Tibial artery (tissue), 4 donors: ENCODE measurements around the gene IL23A.

Experiments used
- DNase-seq, 2 donors: peaks; one replicate each; pipeline ENCODE4 v3.0.0-alpha.2; 2019
- H3K27ac ChIP-seq, 2 donors: fragments of 200-600 bp; sonication (generic) in 1 of 2; 1 replicate in 1 of 2; 2 replicates in 1 of 2; pipeline ENCODE4 v1.5.1; 2018 to 2019; ENCODE audit warnings: mild to moderate bottlenecking in 1 of 2
- H3K27me3 ChIP-seq, 2 donors: fragments of 200-600 bp; sonication (generic) in 1 of 2; one replicate each; pipeline versions ENCODE4 v1.5.1 to v1.6.0; 2016 to 2019
- H3K36me3 ChIP-seq, 3 donors: fragments of 200-600 bp; sonication (generic) in 2 of 3; one replicate each; pipeline ENCODE4 v1.5.1; 2016 to 2019; ENCODE audit warnings: mild to moderate bottlenecking in 2 of 3
- H3K4me1 ChIP-seq, 4 donors: fragments of 200-600 bp; sonication (generic) in 2 of 4; 1 replicate in 3 of 4; 2 replicates in 1 of 4; pipeline ENCODE4 v1.5.1; 2016 to 2019
- H3K4me3 ChIP-seq, 2 donors: fragments of 200-600 bp; sonication (generic) in 1 of 2; 1 replicate in 1 of 2; 2 replicates in 1 of 2; pipeline ENCODE4 v1.5.1; 2018 to 2019; ENCODE audit warnings: mild to moderate bottlenecking in 2 of 2
- H3K9me3 ChIP-seq, 3 donors: fragments of 200-600 bp; sonication (generic) in 1 of 3; one replicate each; pipeline ENCODE4 v1.5.1; 2016 to 2019
- intact Hi-C: fragments of 100-400 bp; cut with DNase I; formaldehyde crosslinking; loops from one replicate; pipeline ENCODE4 v1.15.0; 2023; ENCODE audit warnings: low total_unique reads
- TF ChIP-seq, protein P1 (sequence below), 2 experiments: fragments of 200-600 bp in 1 of 2; fragments of 450-650 bp in 1 of 2; IDR thresholded peaks; one replicate each; pipeline ENCODE4 v1.5.1; 2017 to 2019; ENCODE audit warnings: antibody characterized with exemption in 2 of 2, mild to moderate bottlenecking in 1 of 2, moderate library complexity in 1 of 2

IL23A gene

DNA sequence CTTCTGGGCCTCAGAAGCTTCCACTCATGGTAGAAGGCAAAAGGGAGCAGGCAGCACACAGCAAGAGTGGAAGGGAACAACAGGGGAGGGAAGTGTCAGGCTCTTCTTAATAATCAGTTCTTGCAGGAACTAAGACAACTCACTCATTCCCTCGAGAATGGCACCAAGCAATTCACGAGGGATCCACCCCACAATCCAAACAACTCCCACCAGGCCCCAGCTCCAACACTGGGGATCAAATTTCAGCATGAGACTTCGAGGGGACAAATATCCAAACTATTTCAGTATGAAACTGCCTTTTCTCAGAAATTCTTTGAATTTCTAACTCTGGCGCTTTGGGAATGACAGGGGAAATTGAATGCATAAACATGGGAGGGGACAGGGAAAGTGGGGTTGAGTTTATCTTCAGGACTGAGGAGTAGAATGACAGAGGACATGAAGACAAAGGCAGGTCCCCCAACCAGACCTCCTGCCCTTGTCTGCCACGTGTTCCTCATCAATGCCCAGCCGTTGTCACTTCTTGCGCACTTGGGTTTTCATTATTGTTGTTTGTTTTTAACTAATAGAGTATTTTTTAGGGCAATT is 48.6 kb downstream of the IL23A start:
- no peak overlapping the region for H3K27ac ChIP-seq
- H3K4me1 ChIP-seq = no peaks in the 10 kb centered on the region
- TF ChIP-seq, protein P1, sequence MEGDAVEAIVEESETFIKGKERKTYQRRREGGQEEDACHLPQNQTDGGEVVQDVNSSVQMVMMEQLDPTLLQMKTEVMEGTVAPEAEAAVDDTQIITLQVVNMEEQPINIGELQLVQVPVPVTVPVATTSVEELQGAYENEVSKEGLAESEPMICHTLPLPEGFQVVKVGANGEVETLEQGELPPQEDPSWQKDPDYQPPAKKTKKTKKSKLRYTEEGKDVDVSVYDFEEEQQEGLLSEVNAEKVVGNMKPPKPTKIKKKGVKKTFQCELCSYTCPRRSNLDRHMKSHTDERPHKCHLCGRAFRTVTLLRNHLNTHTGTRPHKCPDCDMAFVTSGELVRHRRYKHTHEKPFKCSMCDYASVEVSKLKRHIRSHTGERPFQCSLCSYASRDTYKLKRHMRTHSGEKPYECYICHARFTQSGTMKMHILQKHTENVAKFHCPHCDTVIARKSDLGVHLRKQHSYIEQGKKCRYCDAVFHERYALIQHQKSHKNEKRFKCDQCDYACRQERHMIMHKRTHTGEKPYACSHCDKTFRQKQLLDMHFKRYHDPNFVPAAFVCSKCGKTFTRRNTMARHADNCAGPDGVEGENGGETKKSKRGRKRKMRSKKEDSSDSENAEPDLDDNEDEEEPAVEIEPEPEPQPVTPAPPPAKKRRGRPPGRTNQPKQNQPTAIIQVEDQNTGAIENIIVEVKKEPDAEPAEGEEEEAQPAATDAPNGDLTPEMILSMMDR (IDR thresholded peaks at IDR 0.05) = no peak
- no peaks in the 10 kb centered on the region for H3K9me3 ChIP-seq
- H3K27me3 ChIP-seq = no peaks in the 10 kb centered on the region
- H3K36me3 ChIP-seq = no peaks in the 10 kb centered on the region
- intact Hi-C loops = no loop called here
- no peak for DNase-seq
- H3K4me3 ChIP-seq = no peak overlapping the region

DNA sequence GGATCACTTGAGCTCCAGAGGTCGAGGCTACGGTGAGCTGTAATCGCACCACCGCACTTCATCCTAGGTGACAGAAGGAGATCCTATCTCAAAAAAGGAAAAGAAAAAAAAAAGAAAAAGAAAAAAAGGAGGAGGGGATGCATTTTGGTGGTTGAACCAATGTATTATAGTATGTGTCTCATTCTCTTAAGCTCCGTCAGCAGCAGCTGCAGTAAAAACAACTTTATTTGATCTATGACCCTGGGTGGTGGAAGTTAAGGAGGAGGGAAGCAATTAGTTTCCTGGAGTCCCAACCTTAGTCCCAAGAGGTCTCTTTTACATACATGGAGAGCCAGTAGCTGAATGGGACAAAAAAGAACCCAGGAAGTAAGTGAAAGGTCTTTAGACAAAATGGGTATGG is 50.7 kb downstream of the IL23A start:
- no peak overlapping the region for H3K27ac ChIP-seq
- H3K36me3 ChIP-seq = no peaks in the 10 kb centered on the region
- intact Hi-C loops = no loop called here
- no peaks in the 10 kb centered on the region for H3K27me3 ChIP-seq
- H3K4me1 ChIP-seq = no peaks in the 10 kb centered on the region
- DNase-seq = no peak
- TF ChIP-seq, protein P1 (IDR thresholded peaks at IDR 0.05) = no peak
- H3K9me3 ChIP-seq = no peaks in the 10 kb centered on the region
- no peak overlapping the region for H3K4me3 ChIP-seq
